ENCODE measurements around the gene EDA.

DNA sequence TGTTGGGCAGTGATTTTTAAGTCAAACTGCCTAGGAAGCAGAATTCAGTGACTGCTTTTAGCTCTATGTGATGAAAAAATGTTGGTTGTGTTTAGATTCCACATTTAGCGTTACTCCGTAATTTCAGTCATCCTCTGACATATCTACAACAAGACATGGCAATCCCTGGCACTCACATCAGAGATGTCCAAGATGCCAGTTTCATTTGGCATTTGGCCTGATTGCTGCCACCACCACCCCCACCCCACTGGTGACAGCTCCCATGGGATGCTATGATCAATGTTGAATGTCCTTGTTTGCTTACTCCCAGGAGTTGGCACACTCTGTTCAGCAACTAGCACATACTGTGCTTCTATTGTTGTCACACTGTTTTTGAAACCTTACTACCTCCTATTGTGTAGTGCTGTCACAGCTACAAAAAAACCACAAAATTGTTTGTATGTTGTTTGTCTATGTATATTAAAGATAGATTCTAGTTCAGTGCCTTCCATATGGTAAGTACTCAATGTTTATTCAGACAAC is 332.4 kb downstream of the EDA start:
- TF ChIP-seq, protein P1, sequence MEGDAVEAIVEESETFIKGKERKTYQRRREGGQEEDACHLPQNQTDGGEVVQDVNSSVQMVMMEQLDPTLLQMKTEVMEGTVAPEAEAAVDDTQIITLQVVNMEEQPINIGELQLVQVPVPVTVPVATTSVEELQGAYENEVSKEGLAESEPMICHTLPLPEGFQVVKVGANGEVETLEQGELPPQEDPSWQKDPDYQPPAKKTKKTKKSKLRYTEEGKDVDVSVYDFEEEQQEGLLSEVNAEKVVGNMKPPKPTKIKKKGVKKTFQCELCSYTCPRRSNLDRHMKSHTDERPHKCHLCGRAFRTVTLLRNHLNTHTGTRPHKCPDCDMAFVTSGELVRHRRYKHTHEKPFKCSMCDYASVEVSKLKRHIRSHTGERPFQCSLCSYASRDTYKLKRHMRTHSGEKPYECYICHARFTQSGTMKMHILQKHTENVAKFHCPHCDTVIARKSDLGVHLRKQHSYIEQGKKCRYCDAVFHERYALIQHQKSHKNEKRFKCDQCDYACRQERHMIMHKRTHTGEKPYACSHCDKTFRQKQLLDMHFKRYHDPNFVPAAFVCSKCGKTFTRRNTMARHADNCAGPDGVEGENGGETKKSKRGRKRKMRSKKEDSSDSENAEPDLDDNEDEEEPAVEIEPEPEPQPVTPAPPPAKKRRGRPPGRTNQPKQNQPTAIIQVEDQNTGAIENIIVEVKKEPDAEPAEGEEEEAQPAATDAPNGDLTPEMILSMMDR (IDR thresholded peaks at IDR 0.05), result no peak
- TF ChIP-seq TCF7L2 (IDR thresholded peaks at IDR 0.05; ENCODE audit: low read depth, low read length), result no peak

Data from Panc1 (cell line).